GM19035 (cell line): ENCODE results near the gene CNRIP1.

Experiments used
- ATAC-seq: cut with Tn5 transposase; IDR thresholded peaks from one replicate; pipeline ENCODE4 v1.9.1; 2021; ENCODE audit not compliant: unreplicated experiment

The CNRIP1 gene

DNA sequence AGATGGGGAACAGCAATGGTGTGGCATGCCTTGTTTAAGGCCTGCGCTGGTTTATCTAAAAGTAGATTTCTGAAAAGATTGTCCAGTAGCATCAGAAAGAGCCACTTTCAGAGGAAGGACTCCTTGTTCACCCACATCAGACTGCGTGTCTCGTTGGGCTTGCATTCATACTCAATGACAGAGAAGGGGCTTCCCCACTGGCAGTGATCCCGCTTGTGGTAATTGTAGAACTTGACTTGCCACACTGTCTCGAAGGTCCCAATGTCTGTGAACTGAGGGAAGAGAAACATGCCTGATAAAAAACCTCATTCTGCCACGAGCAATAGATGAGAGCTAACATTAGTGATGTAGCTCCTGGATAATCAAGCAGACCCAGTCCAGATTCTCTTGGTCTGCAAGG lies 26.0 kb downstream of the CNRIP1 start:
- no peak for ATAC-seq

GRCh38 chr2:68293024-68293423 lies 26.7 kb downstream of the CNRIP1 start:
- ATAC-seq: no peak

DNA sequence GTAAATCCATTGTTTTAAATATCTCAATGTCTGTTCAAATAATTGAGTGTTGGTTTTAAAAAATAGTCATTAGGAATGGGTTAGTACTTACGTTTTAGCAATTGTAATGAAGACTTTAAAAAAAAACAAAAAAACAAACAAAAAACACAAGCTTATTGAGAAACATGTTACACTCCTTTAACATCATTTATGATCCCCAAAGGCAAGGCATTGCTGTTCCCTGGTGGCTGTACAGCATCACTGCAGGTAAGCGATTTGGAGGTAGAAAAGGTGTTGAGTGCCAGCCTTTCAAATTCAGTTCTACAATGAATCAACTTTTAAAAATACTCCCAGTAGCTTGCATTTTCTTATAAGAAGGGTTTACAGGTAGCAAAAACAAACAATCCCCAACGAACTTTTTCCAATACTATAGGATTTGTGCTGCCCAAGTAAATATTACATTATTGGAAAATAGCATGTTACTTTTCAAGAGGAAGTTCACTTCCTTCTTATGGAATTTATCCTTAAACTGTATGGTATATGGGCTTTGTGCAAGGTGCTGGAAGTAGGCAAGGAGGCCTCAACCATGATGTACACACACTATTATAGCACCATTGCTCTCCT lies 27.5 kb downstream of the CNRIP1 start:
- ATAC-seq: peak; percentile 61

- no peak for ATAC-seq
These were observed 28.4 kb downstream of the CNRIP1 start for GRCh38 chr2:68291314-68291713.

- ATAC-seq: no peak
These were observed 28.8 kb downstream of the CNRIP1 start for GRCh38 chr2:68290901-68291300.

- no peak for ATAC-seq
These were observed 31.9 kb downstream of the CNRIP1 start for GRCh38 chr2:68287580-68288441.

DNA sequence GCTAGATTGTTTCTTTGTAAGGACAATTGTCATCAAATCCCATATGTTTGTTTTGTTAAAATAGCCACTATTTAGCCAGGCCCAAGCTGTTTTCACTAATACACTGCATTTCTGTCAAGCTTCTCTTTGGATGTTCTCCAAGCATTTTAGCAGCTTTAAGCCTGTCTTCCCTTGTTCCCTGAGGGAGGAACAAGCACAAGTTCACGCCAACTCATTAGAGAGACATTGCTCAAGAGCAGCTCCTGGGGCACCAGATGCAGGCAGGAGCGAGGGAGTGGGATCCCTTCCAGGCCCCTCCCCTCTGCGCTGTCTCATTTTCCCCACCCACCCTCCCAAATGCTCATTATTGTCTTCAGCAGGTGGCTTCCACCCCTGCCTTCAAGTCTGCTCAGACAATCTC lies 34.9 kb downstream of the CNRIP1 start:
- ATAC-seq: no peak

GRCh38 chr2:68283419-68283812 lies 36.3 kb downstream of the CNRIP1 start:
- no peak for ATAC-seq

DNA sequence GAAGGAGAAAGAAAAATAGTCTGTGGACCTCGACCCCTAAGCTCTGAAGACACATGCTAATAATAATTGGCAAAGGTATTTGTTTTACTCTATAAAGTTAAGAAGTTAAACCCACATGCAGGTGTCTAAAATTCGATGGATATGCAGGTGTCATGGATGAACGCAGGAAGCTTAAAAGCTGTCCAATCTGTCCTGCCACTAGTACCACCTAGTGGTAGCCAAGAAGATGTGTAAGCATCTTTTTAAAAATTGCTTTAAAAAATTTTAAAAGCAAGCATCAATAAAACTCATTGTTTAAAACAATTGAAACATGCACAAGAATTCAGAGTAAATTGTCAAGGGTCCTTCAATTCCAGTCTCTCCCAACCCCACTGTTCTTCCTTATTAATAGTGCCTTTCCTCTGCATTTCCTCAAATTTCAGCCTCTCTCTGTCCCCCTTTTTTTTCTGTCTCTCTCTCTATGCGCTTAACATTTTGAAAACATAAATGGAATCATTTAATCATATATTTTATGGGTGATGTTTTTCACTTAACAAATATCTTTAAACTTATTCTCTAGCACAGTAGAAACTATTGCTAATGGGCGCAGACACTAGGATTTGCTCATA lies 36.8 kb downstream of the CNRIP1 start:
- ATAC-seq: no peak

DNA sequence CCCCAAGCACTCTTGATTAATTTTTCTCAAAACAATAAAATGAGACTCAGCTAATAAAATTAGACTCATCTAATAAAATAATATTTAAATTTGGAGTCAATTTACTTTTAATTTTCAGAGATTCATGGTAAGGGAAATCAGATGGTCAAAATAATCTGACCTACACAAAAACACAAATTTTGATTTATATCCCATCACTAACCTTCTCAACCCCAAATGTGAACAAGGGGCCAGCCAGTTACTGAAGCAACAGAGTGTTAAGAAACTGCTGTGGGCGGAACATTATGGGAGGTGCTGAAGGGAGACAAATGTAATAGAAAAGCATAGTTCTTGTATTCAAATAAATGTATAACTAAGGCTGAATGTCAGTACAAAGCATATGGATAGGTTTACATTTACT lies 39.0 kb downstream of the CNRIP1 start:
- no peak for ATAC-seq

DNA sequence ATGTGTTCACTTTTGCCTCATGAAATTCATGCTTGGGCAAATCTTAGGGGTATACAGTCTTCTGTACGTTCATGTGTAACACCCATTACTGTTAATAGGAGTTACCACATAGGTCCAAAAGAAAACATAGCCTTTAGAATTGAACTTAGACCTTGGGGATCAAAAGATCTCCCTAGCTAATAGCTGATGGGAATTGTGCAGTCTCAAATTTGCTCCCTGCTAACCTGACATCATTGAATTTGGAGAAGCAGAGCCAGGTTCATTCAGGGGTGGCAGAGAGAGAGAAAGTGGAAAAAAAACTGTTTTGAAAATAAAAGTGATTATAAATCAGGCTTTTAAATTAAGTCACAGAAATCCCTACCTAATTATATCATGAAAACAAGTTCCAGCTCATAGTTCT lies 39.4 kb downstream of the CNRIP1 start:
- no peak for ATAC-seq

GRCh38 chr2:68279691-68280090 lies 40.1 kb downstream of the CNRIP1 start:
- no peak for ATAC-seq

GRCh38 chr2:68278169-68278568 lies 41.6 kb downstream of the CNRIP1 start:
- ATAC-seq: no peak

GRCh38 chr2:68274022-68274421 lies 45.7 kb downstream of the CNRIP1 start:
- ATAC-seq: no peak

- ATAC-seq: no peak
These were observed 47.3 kb downstream of the CNRIP1 start for GRCh38 chr2:68272246-68272994.

- no peak for ATAC-seq
These were observed 53.1 kb downstream of the CNRIP1 start for GRCh38 chr2:68266655-68267054.

GRCh38 chr2:68263632-68264031 lies 56.1 kb downstream of the CNRIP1 start:
- no peak for ATAC-seq

- ATAC-seq: no peak
These were observed 60.9 kb downstream of the CNRIP1 start for GRCh38 chr2:68258851-68259250.

GRCh38 chr2:68256093-68256450 lies 63.7 kb downstream of the CNRIP1 start:
- ATAC-seq: no peak

- no peak for ATAC-seq
These were observed 66.3 kb downstream of the CNRIP1 start for GRCh38 chr2:68253219-68254068.
